Measurements from ENCODE around the gene SPEF2.

Gene SPEF2

DNA sequence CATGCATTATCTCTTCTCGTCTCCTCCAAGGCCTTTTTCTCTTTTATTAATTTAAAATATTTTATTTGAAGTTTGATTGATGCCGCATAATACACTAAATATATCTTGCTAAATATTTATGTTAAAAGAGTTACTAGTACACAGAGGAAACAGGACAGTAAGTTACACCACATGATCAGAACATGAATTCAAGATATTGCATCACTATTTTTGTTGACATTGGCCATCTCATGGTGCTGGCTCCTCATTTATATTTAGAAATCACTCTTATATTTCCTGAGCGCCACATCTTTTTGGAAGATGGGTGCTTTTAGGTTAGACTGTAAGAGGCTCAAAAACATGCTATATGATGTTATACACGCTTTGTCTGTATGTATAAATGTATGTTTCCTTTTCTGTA, 23.0 kb downstream of the SPEF2 start:
- H3K36me3 ChIP-seq (ENCODE audit: control insufficient read depth in 1 of 2, insufficient read depth in 2 of 2, low read depth in 1 of 2, low read length in 2 of 2) = peaks cover 0 to 7% of the 10 kb centered on the region in 2 experiments
- H3K4me3 ChIP-seq (ENCODE audit: insufficient read depth in 1 of 2, low read depth in 1 of 2, low read length in 2 of 2) = no peak overlapping the region
- H2BK15ac ChIP-seq (ENCODE audit: low read depth, poor library complexity, severe bottlenecking) = no peak overlapping the region
- H2AK5ac ChIP-seq (ENCODE audit: low read length, severe bottlenecking) = no peak overlapping the region
- no peak overlapping the region for H3K4ac ChIP-seq (ENCODE audit: low read depth in 1 of 2, low read length in 2 of 2)
- no peaks in the 10 kb centered on the region for H3K27me3 ChIP-seq (ENCODE audit: control insufficient read depth in 1 of 2, insufficient read depth in 1 of 2, low read length in 2 of 2)
- H4K8ac ChIP-seq (ENCODE audit: low read length) = no peak overlapping the region
- H4K91ac ChIP-seq (ENCODE audit: low read length) = no peak overlapping the region
- H2AFZ ChIP-seq (ENCODE audit: low read depth, low read length) = no peak overlapping the region
- peaks cover 7% of the 10 kb centered on the region for H3K9me3 ChIP-seq (ENCODE audit: control insufficient read depth, low read length)
- no peaks in the 10 kb centered on the region for H3K4me1 ChIP-seq (ENCODE audit: control insufficient read depth, insufficient read depth, low read depth, low read length)
- DNase-seq = no peak
- H3K9ac ChIP-seq (ENCODE audit: low read length) = no peak overlapping the region
- H2BK5ac ChIP-seq (ENCODE audit: low read depth, low read length, poor library complexity, severe bottlenecking) = no peak overlapping the region
- H3K23ac ChIP-seq (ENCODE audit: low read length in 2 of 2) = no peak overlapping the region
- H2BK12ac ChIP-seq (ENCODE audit: low read length in 2 of 2) = no peak overlapping the region
- H3K18ac ChIP-seq (ENCODE audit: low read depth in 1 of 2, low read length in 2 of 2) = no peak overlapping the region
- H3K27ac ChIP-seq (ENCODE audit: low read length, poor library complexity, severe bottlenecking) = no peak overlapping the region
- whole genome bisulfite sequencing = 100% methylated on average over 1 of the region's 4 CpGs
- no peak overlapping the region for H2BK120ac ChIP-seq (ENCODE audit: low read depth, low read length)
- no peaks in the 10 kb centered on the region for H3K79me1 ChIP-seq (replicated peaks; ENCODE audit: low read length, poor library complexity, severe bottlenecking)
- H3K4me2 ChIP-seq (ENCODE audit: low read length, poor library complexity, severe bottlenecking) = no peak overlapping the region
- H3K14ac ChIP-seq (ENCODE audit: low read length in 2 of 2) = no peak overlapping the region

DNA sequence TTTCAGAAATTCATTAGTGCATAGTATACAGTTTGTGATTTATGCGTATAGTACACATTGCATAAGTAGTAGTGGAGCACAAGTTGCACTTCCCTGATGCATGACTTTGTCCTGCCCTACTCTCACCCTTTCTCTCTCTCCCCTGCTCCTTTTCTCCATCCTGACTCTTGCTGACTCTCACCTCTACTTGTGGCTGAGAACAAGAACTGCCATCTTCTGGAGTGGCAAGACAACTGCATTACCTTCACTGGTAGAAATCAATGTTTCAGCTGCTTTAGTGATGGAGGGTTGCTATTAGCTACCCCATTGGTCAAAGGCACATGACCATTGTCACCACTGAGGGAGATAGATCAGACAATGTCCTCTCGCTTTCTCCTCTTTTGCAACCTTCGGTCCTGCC, 26.9 kb downstream of the SPEF2 start:
- no peak for DNase-seq
- Histone ChIP-seq H4K91ac (ENCODE audit: low read length) (no peak overlapping the region), H3K9ac (ENCODE audit: low read length) (no peak overlapping the region), H2BK5ac (ENCODE audit: low read depth, low read length, poor library complexity, severe bottlenecking) (no peak overlapping the region), H2AFZ (ENCODE audit: low read depth, low read length) (no peak overlapping the region), H3K4me2 (ENCODE audit: low read length, poor library complexity, severe bottlenecking) (no peak overlapping the region), H2AK5ac (ENCODE audit: low read length, severe bottlenecking) (no peak overlapping the region), H3K4ac (ENCODE audit: low read depth in 1 of 2, low read length in 2 of 2) (no peak overlapping the region), H2BK12ac (ENCODE audit: low read length in 2 of 2) (no peak overlapping the region), H3K79me1 (replicated peaks; ENCODE audit: low read length, poor library complexity, severe bottlenecking) (no peaks in the 10 kb centered on the region), H3K9me3 (ENCODE audit: control insufficient read depth, low read length) (no peaks in the 10 kb centered on the region), H3K23ac (ENCODE audit: low read length in 2 of 2) (no peak overlapping the region), H2BK15ac (ENCODE audit: low read depth, poor library complexity, severe bottlenecking) (no peak overlapping the region), H2BK120ac (ENCODE audit: low read depth, low read length) (no peak overlapping the region), H3K4me1 (ENCODE audit: control insufficient read depth, insufficient read depth, low read depth, low read length) (no peaks in the 10 kb centered on the region), H3K36me3 (ENCODE audit: control insufficient read depth in 1 of 2, insufficient read depth in 2 of 2, low read depth in 1 of 2, low read length in 2 of 2) (peaks cover 0 to 4% of the 10 kb centered on the region in 2 experiments), H3K14ac (ENCODE audit: low read length in 2 of 2) (no peak overlapping the region), H4K8ac (ENCODE audit: low read length) (no peak overlapping the region), H3K4me3 (ENCODE audit: insufficient read depth in 1 of 2, low read depth in 1 of 2, low read length in 2 of 2) (no peak overlapping the region), H3K27me3 (ENCODE audit: control insufficient read depth in 1 of 2, insufficient read depth in 1 of 2, low read length in 2 of 2) (no peaks in the 10 kb centered on the region), H3K27ac (ENCODE audit: low read length, poor library complexity, severe bottlenecking) (no peak overlapping the region), H3K18ac (ENCODE audit: low read depth in 1 of 2, low read length in 2 of 2) (no peak overlapping the region)
- 100% methylated on average over 1 of the region's 3 CpGs for WGBS

DNA sequence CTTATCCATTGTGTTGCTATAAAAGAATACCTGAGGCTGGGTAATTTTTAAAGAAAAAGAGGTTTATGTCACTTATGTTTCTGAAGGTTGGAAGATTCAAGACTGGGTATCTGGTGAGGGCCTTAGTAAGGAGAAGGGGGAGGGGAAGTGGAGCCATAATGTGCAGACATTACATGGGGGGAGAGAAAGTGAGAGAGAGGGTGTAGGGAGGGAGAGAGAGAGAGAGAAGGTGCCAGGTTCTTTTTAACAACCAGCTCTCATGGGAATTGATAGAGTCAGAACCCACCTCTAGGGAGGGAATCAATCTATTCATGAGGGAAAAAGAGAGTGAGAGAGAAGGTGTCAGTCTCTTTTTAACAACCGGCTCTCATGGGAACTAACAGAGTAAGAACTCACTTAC, 29.5 kb downstream of the SPEF2 start:
- no peak overlapping the region for H3K9ac ChIP-seq (ENCODE audit: low read length)
- no peak overlapping the region for H3K14ac ChIP-seq (ENCODE audit: low read length in 2 of 2)
- H2AFZ ChIP-seq (ENCODE audit: low read depth, low read length) = no peak overlapping the region
- no peak overlapping the region for H2AK5ac ChIP-seq (ENCODE audit: low read length, severe bottlenecking)
- no peaks in the 10 kb centered on the region for H3K9me3 ChIP-seq (ENCODE audit: control insufficient read depth, low read length)
- no peak overlapping the region for H4K91ac ChIP-seq (ENCODE audit: low read length)
- H3K4me3 ChIP-seq (ENCODE audit: insufficient read depth in 1 of 2, low read depth in 1 of 2, low read length in 2 of 2) = no peak overlapping the region
- 100% methylated on average over 1 of the region's 1 CpG for WGBS
- no peak overlapping the region for H3K4ac ChIP-seq (ENCODE audit: low read depth in 1 of 2, low read length in 2 of 2)
- no peak overlapping the region for H2BK15ac ChIP-seq (ENCODE audit: low read depth, poor library complexity, severe bottlenecking)
- H3K4me1 ChIP-seq (ENCODE audit: control insufficient read depth, insufficient read depth, low read depth, low read length) = no peaks in the 10 kb centered on the region
- no peak overlapping the region for H3K27ac ChIP-seq (ENCODE audit: low read length, poor library complexity, severe bottlenecking)
- H3K23ac ChIP-seq (ENCODE audit: low read length in 2 of 2) = no peak overlapping the region
- H3K27me3 ChIP-seq (ENCODE audit: control insufficient read depth in 1 of 2, insufficient read depth in 1 of 2, low read length in 2 of 2) = no peaks in the 10 kb centered on the region
- no peak overlapping the region for H2BK120ac ChIP-seq (ENCODE audit: low read depth, low read length)
- H2BK12ac ChIP-seq (ENCODE audit: low read length in 2 of 2) = no peak overlapping the region
- no peak overlapping the region for H3K18ac ChIP-seq (ENCODE audit: low read depth in 1 of 2, low read length in 2 of 2)
- H3K36me3 ChIP-seq (ENCODE audit: control insufficient read depth in 1 of 2, insufficient read depth in 2 of 2, low read depth in 1 of 2, low read length in 2 of 2) = peaks cover 0 to 2% of the 10 kb centered on the region in 2 experiments
- no peak overlapping the region for H2BK5ac ChIP-seq (ENCODE audit: low read depth, low read length, poor library complexity, severe bottlenecking)
- no peak for DNase-seq
- no peak overlapping the region for H4K8ac ChIP-seq (ENCODE audit: low read length)
- H3K4me2 ChIP-seq (ENCODE audit: low read length, poor library complexity, severe bottlenecking) = no peak overlapping the region
- H3K79me1 ChIP-seq (replicated peaks; ENCODE audit: low read length, poor library complexity, severe bottlenecking) = no peaks in the 10 kb centered on the region

DNA sequence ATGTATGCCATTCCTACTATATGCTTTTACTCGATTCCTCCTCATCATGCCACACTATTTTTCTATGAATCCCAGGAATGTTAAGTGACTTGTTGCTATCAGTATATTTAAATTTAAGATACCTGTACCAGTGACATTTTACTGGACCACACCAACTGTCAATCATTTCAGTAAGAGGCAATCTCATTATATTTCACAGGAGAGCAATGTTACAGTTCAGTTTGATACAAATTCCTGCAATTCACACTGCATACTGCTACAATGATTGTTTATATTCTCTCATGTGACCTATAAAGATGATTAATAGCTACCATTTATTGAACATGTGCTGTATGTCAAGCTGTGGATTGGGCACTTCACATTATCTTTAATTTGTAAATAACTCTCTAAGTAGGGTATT, 30.0 kb downstream of the SPEF2 start:
- no peak overlapping the region for H2BK15ac ChIP-seq (ENCODE audit: low read depth, poor library complexity, severe bottlenecking)
- no peak overlapping the region for H3K27ac ChIP-seq (ENCODE audit: low read length, poor library complexity, severe bottlenecking)
- WGBS = 89% methylated on average over 1 of the region's 1 CpG
- no peak overlapping the region for H2BK12ac ChIP-seq (ENCODE audit: low read length in 2 of 2)
- DNase-seq = no peak
- no peak overlapping the region for H3K18ac ChIP-seq (ENCODE audit: low read depth in 1 of 2, low read length in 2 of 2)
- no peaks in the 10 kb centered on the region for H3K36me3 ChIP-seq (ENCODE audit: control insufficient read depth in 1 of 2, insufficient read depth in 2 of 2, low read depth in 1 of 2, low read length in 2 of 2)
- no peak overlapping the region for H4K8ac ChIP-seq (ENCODE audit: low read length)
- no peaks in the 10 kb centered on the region for H3K4me1 ChIP-seq (ENCODE audit: control insufficient read depth, insufficient read depth, low read depth, low read length)
- no peak overlapping the region for H3K4ac ChIP-seq (ENCODE audit: low read depth in 1 of 2, low read length in 2 of 2)
- H3K14ac ChIP-seq (ENCODE audit: low read length in 2 of 2) = no peak overlapping the region
- no peak overlapping the region for H2AK5ac ChIP-seq (ENCODE audit: low read length, severe bottlenecking)
- no peak overlapping the region for H3K23ac ChIP-seq (ENCODE audit: low read length in 2 of 2)
- no peak overlapping the region for H3K9ac ChIP-seq (ENCODE audit: low read length)
- no peak overlapping the region for H3K4me3 ChIP-seq (ENCODE audit: insufficient read depth in 1 of 2, low read depth in 1 of 2, low read length in 2 of 2)
- no peak overlapping the region for H2BK120ac ChIP-seq (ENCODE audit: low read depth, low read length)
- no peaks in the 10 kb centered on the region for H3K9me3 ChIP-seq (ENCODE audit: control insufficient read depth, low read length)
- H2AFZ ChIP-seq (ENCODE audit: low read depth, low read length) = no peak overlapping the region
- H3K4me2 ChIP-seq (ENCODE audit: low read length, poor library complexity, severe bottlenecking) = no peak overlapping the region
- no peak overlapping the region for H2BK5ac ChIP-seq (ENCODE audit: low read depth, low read length, poor library complexity, severe bottlenecking)
- no peak overlapping the region for H4K91ac ChIP-seq (ENCODE audit: low read length)
- H3K27me3 ChIP-seq (ENCODE audit: control insufficient read depth in 1 of 2, insufficient read depth in 1 of 2, low read length in 2 of 2) = no peaks in the 10 kb centered on the region
- no peaks in the 10 kb centered on the region for H3K79me1 ChIP-seq (replicated peaks; ENCODE audit: low read length, poor library complexity, severe bottlenecking)

Measured in mesenchymal stem cell (in vitro differentiated cells and primary cell).